GM12801 (cell line): ENCODE measurements around the gene FAM131B.

Source experiments
- CTCF ChIP-seq: IDR thresholded peaks from one replicate; pipeline ENCODE4 v1.5.1; 2011; ENCODE audit warnings: control low read depth; ENCODE audit not compliant: insufficient read length; ENCODE audit errors: extremely low read depth

Gene FAM131B

DNA sequence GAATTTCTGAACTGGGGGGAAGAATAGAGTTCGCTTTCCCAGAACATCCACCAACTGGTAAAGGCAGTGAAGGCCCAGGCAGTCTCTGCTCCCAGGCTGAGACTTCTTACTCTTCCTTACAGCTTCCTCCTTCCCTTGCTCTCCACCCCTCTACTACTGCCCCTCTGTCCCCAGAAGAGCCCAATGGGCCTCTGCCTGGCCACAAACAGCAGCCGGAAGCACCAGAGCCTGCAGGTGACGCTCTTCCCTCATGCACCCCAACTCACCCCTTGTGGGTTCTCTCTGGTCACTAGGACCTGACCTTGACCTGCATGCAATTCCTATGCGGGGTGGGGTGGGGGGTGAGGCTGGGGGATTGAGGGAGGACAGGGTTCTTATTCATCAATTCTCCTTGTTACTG lies 16.5 kb downstream of the FAM131B start:
- TF ChIP-seq CTCF: no peak

DNA sequence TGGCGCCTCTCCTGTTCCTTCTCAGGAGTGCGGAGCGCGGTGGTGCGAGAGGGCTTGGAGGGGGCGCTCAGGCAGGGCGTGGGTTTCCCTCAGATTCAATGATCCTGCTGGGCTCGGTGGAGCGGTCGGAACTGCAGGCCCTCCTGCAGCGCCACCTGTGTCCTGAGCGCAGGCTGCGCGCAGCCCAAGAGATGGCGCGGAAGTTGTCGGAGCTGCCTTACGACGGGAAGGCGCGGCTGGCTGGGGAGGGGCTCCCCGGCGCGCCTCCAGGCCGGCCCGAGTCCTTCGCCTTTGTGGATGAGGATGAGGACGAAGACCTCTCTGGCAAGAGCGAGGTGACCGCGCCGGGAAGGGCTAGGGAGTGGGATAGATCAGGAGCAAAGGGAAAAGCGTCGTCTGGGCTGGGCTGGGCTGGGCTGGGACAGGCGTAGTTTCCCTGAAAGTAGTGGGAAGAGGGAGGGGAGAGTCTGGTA lies 17.0 kb downstream of the FAM131B start:
- no peak for TF ChIP-seq CTCF

DNA sequence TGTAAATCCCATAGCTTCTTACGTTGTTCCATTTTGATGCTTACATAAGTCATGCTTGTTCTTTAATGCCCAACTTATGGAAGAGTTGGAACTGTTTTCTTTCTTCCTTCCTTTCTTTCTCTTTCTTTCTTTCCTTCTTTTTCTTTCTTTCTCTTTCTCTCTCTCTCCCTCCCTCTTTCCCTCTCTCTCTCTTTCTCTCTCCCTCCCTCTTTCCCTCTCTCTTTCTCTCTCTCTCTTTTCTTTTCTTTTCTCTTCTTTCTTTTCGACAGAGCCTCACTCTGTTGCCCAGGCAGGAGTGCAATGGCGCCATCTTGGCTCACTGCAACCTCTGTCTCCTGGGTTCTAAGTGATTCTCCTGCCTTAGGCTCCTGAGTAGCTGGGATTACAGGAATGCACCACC lies 18.9 kb downstream of the FAM131B start:
- no peak for TF ChIP-seq CTCF

DNA sequence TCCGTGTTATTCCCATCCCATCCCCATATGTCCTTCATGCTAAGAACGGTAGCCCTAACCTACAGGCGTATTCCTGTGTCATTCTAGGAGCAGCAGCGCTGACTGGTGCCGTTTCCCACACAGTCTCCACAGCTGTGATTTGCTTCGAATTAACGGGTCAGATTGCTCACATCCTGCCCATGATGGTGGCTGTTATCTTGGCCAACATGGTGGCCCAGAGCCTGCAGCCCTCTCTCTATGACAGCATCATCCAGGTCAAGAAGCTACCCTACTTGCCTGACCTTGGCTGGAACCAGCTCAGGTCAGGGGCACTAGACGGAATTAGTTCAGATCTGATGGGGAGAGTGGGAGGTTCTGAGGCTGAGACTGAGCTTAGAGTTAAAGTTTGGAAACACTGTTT lies 20.7 kb downstream of the FAM131B start:
- TF ChIP-seq CTCF: no peak

GRCh38 chr7:143337216-143337615 lies 25.3 kb downstream of the FAM131B start:
- no peak for TF ChIP-seq CTCF

GRCh38 chr7:143334244-143334643 lies 28.3 kb downstream of the FAM131B start:
- TF ChIP-seq CTCF: no peak

DNA sequence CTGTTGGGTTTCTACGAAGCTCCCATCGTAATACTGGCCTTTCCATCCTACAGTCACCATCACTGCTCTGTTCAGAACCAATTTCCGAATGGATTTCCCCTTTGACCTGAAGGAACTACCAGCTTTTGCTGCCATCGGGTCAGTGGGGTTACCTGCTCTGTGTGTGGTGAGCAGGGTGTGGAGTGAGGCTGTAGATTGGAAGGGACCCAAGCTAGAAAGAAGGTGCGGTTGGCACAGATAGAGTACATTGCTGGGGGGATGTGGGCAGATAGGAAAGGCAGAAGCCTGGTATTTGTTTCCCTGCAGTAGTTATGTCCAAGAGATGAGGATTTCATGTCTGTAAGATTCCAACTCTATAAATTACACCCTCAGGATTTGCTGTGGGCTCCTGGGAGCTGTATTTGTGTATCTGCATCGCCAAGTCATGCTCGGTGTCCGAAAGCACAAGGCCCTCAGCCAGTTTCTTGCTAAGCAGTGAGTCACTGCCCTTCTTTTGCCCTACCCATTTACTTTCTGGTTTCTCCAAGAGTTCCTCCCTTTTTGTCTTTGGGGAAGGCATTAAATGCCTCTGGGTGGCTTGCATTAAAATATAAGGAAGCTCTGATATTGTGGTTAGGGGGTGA lies 31.2 kb downstream of the FAM131B start:
- TF ChIP-seq CTCF: no peak
